Keratinocyte (primary cell): ENCODE data around the gene TBCD. TPM values are rescaled to one million over a fixed set of nuclear protein-coding genes. Genes with fewer than 3 reads are reported as not detected.
"Not testable (repeated sequence)": the region's sequence is repeated elsewhere in the genome, so short reads cannot be mapped to it uniquely, and the experiment has no call there.

Experiments
- DNase-seq: peaks from one replicate; pipeline ENCODE4 v3.0.0-alpha.2; 2011; ENCODE audit warnings: low read depth, missing footprints, low spot score
- FAIRE-seq: peaks from 2 replicates; lab custom pipeline; 2011; peaks lifted over from hg19 to GRCh38; lab: Jason Lieb, UNC
- H2AFZ ChIP-seq: 2 replicates; pipeline ENCODE4 v1.6.0; 2012; ENCODE audit warnings: low read length, control low read depth, inconsistent platforms; ENCODE audit not compliant: control insufficient read depth
- H3K27ac ChIP-seq: 2 replicates; pipeline ENCODE4 v1.5.1; 2011; ENCODE audit warnings: low read length; ENCODE audit not compliant: control insufficient read depth, insufficient read depth
- H3K27me3 ChIP-seq: 3 replicates; pipeline ENCODE4 v1.6.0; 2011; ENCODE audit warnings: low read length; ENCODE audit not compliant: control insufficient read depth, insufficient read depth; ENCODE audit errors: extremely low read depth
- H3K36me3 ChIP-seq, 2 experiments: 2 replicates in 1 of 2; 3 replicates in 1 of 2; pipeline ENCODE4 v1.5.1; 2011; ENCODE audit warnings: low read length in 2 of 2, mild to moderate bottlenecking in 1 of 2; ENCODE audit not compliant: control insufficient read depth in 2 of 2, insufficient read depth in 2 of 2; ENCODE audit errors: extremely low read depth in 1 of 2
- H3K4me1 ChIP-seq: 3 replicates; pipeline ENCODE4 v1.5.1; 2011; ENCODE audit warnings: low read length; ENCODE audit not compliant: control insufficient read depth, insufficient read depth; ENCODE audit errors: extremely low read depth
- H3K4me2 ChIP-seq: 3 replicates; pipeline ENCODE4 v1.6.0; 2011; ENCODE audit warnings: low read depth, low read length; ENCODE audit not compliant: control insufficient read depth, insufficient read depth; ENCODE audit errors: extremely low read depth
- H3K4me3 ChIP-seq, 3 experiments: fragments of 200-600 bp in 1 of 3; sonication (generic) in 1 of 3; 2 replicates in 2 of 3; 3 replicates in 1 of 3; pipeline ENCODE4 v1.5.1; 2011 to 2016; ENCODE audit warnings: low read length in 3 of 3, mild to moderate bottlenecking in 3 of 3, control low read depth in 2 of 3, inconsistent platforms in 1 of 3, low read depth in 1 of 3, mixed read lengths in 1 of 3, mixed run types in 1 of 3, moderate library complexity in 1 of 3; ENCODE audit not compliant: control insufficient read depth in 2 of 3, insufficient read depth in 2 of 3; ENCODE audit errors: extremely low read depth in 1 of 3
- H3K79me2 ChIP-seq: 2 replicates; pipeline ENCODE4 v1.6.0; 2012; ENCODE audit warnings: low read length; ENCODE audit not compliant: control insufficient read depth, insufficient read depth
- H3K9ac ChIP-seq: 3 replicates; pipeline ENCODE4 v1.6.0; 2011; ENCODE audit warnings: low read length; ENCODE audit not compliant: control insufficient read depth, insufficient read depth; ENCODE audit errors: extremely low read depth
- H3K9me1 ChIP-seq: 3 replicates; pipeline ENCODE4 v1.6.0; 2011; ENCODE audit warnings: low read length; ENCODE audit not compliant: control insufficient read depth, insufficient read depth; ENCODE audit errors: extremely low read depth
- H3K9me3 ChIP-seq: 2 replicates; pipeline ENCODE4 v1.5.1; 2012; ENCODE audit warnings: low read depth, low read length; ENCODE audit not compliant: control insufficient read depth
- H4K20me1 ChIP-seq: 3 replicates; pipeline ENCODE4 v1.6.0; 2011; ENCODE audit warnings: low read length; ENCODE audit not compliant: control insufficient read depth, insufficient read depth; ENCODE audit errors: extremely low read depth
- EZH2 ChIP-seq: IDR thresholded peaks from one replicate; pipeline ENCODE4 v1.6.1; 2012; ENCODE audit warnings: inconsistent platforms, mild to moderate bottlenecking, low read length, moderate library complexity
- dilution Hi-C: fragments of 300-500 bp; cut with MboI; formaldehyde crosslinking; loops from one replicate; pipeline ENCODE4 v1.7.0; 2020; ENCODE audit warnings: low sequenced_read_pairs; ENCODE audit not compliant: extremely low pct_ligation_motif_present
- polyA plus RNA-seq, 5 experiments: library from polyadenylated mRNA; depleted of rRNA in 3 of 5; stranded (reverse) in 3 of 5; stranded (forward) in 1 of 5; unstranded in 1 of 5; fragments of >200 nt; gene quantifications; 1 replicate in 1 of 5; 2 replicates in 3 of 5; 3 replicates in 1 of 5; pipeline versions ENCODE4 v1.2.1 to v1.2.3, GENCODE V29; 2011 to 2012; ENCODE audit warnings: missing spikeins in 2 of 5, low read depth in 1 of 5, low replicate concordance in 1 of 5
- TF ChIP-seq, protein P1 (sequence below), 3 experiments: IDR thresholded peaks in 1 of 3; conservative IDR thresholded peaks in 1 of 3; optimal IDR thresholded peaks in 1 of 3; 2 replicates in 2 of 3; 3 replicates in 1 of 3; pipeline versions ENCODE3 to v1.5.1; 2011; ENCODE audit warnings: low read length in 3 of 3, mild to moderate bottlenecking in 3 of 3, moderate library complexity in 2 of 3, control low read depth in 1 of 3, inconsistent platforms in 1 of 3; ENCODE audit not compliant: insufficient read depth in 2 of 3; ENCODE audit errors: extremely low read depth in 1 of 3

Gene TBCD
- polyA plus RNA-seq, 1 donor (not counting 4 experiments of a cell fraction or from before 2014, with no cell fraction given): 36.2 TPM

GRCh38 chr17:82966415-82966814, 214.6 kb downstream of the TBCD start:
- Histone ChIP-seq H3K27me3 (no peaks in the 10 kb centered on the region), H4K20me1 (no peaks in the 10 kb centered on the region), H3K4me3 (no peak overlapping the region), H3K27ac (no peak overlapping the region), H3K4me1 (peaks cover 5% of the 10 kb centered on the region), H3K9ac (no peak overlapping the region), H3K9me1 (no peaks in the 10 kb centered on the region), H3K4me2 (no peak overlapping the region), H3K36me3 (no peaks in the 10 kb centered on the region), H3K9me3 (no peaks in the 10 kb centered on the region), H3K79me2 (no peaks in the 10 kb centered on the region), H2AFZ (no peak overlapping the region)
- DNase-seq: no peak
- no peak for TF ChIP-seq EZH2
- TF ChIP-seq, protein P1, sequence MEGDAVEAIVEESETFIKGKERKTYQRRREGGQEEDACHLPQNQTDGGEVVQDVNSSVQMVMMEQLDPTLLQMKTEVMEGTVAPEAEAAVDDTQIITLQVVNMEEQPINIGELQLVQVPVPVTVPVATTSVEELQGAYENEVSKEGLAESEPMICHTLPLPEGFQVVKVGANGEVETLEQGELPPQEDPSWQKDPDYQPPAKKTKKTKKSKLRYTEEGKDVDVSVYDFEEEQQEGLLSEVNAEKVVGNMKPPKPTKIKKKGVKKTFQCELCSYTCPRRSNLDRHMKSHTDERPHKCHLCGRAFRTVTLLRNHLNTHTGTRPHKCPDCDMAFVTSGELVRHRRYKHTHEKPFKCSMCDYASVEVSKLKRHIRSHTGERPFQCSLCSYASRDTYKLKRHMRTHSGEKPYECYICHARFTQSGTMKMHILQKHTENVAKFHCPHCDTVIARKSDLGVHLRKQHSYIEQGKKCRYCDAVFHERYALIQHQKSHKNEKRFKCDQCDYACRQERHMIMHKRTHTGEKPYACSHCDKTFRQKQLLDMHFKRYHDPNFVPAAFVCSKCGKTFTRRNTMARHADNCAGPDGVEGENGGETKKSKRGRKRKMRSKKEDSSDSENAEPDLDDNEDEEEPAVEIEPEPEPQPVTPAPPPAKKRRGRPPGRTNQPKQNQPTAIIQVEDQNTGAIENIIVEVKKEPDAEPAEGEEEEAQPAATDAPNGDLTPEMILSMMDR (optimal IDR thresholded peaks at IDR 0.05 in 1 of 3, IDR thresholded peaks at IDR 0.05 in 1 of 3, conservative IDR thresholded peaks at IDR 0.05 in 1 of 3; ENCODE audit: extremely low read depth in 1 of 3, insufficient read depth in 2 of 3, low read length in 3 of 3): no peak
- no peak for FAIRE-seq
- dilution Hi-C loops: no loop called here

DNA sequence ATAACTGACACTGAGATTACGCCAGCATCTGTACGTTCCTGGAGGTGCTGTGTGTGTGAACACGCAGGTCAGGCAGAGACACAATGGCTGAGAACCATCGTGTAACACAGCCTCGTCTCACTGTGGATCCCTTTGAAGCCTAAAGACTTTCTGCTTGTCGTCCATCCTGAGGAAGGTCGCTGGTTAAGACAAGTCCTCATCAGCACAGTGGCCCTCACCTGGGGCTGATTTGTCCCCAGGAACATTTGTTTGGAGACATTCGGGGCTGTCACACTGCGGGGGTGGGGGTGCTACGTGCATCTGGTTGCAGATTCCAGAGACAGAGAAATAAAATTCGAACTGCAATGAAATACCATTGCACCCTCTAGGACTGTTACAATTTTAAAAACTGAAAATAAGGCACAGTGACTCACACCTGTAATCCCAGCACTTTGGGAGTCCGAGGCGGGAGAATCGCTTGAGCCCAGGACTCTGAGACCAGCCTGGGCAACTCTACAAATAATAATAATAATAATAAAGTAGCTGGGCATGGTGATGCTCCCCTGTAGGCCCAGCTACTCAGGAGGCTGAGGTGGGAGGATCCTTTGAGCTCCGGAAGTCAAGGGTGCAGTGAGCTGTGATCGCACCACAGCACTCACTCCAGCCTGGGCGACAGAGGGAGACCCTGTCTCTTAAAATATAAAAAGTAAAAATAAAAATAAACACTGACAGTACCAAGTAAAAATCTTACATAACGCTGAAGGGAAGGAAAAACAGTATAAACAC, 215.6 kb downstream of the TBCD start:
- FAIRE-seq (no peak), DNase-seq (no peak)
- H3K4me2 ChIP-seq: no peak overlapping the region
- no peak overlapping the region for H2AFZ ChIP-seq
- H3K4me1 ChIP-seq: peaks cover 5% of the 10 kb centered on the region
- no peaks in the 10 kb centered on the region for H3K36me3 ChIP-seq
- no peaks in the 10 kb centered on the region for H3K27me3 ChIP-seq
- no peak overlapping the region for H3K27ac ChIP-seq
- H3K4me3 ChIP-seq: no peak overlapping the region
- dilution Hi-C loops: no loop called here
- no peaks in the 10 kb centered on the region for H3K79me2 ChIP-seq
- no peaks in the 10 kb centered on the region for H3K9me1 ChIP-seq
- no peaks in the 10 kb centered on the region for H4K20me1 ChIP-seq
- H3K9ac ChIP-seq: no peak overlapping the region
- TF ChIP-seq, protein P1 (optimal IDR thresholded peaks at IDR 0.05 in 1 of 3, IDR thresholded peaks at IDR 0.05 in 1 of 3, conservative IDR thresholded peaks at IDR 0.05 in 1 of 3; ENCODE audit: extremely low read depth in 1 of 3, insufficient read depth in 2 of 3, low read length in 3 of 3): no peak
- TF ChIP-seq EZH2: no peak
- H3K9me3 ChIP-seq: no peaks in the 10 kb centered on the region

DNA sequence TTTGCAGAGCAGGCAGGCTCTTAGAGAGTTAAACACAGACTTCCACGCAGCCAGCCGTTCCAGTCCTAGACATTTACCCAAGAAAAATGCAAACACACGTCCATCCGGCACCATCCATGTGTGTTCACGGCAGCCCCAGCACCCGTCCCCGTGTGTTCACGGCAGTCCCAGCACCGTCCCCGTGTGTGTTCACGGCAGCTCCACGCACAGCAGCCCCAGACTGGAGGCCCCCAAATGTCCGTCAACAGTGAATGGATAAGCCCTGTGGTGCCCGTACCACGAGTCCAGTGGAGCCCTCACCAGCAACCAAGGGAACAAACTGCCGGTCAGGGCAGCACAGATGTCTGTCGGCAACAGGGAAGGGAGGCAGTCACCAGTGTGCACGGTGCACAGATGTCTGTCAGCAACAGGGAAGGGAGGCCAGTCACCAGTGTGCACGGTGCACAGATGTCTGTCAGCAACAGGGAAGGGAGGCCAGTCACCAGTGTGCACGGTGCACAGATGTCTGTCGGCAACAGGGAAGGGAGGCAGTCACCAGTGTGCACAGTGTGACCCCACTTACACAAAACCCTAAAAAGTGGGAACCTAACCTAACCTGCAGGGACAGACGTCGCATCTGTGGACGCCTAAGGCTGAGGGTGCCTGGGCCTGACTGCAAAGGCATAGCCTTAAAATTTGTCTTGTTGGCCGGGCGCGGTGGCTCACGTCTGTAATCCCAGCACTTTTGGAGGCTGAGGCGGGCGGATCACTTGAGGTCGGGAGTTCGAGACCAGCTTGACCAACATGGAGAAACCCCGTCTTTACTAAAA, 216.4 kb downstream of the TBCD start:
- H3K9ac ChIP-seq, H2AFZ ChIP-seq, H3K27ac ChIP-seq, H3K4me3 ChIP-seq, H3K9me3 ChIP-seq, H3K27me3 ChIP-seq, H3K79me2 ChIP-seq, H4K20me1 ChIP-seq, DNase-seq, dilution Hi-C loops, H3K4me1 ChIP-seq, H3K9me1 ChIP-seq, H3K36me3 ChIP-seq, H3K4me2 ChIP-seq, FAIRE-seq: not testable (repeated sequence)
